NCI-H1092 (cell line): Measurements from ENCODE around the gene BNC2.
"Not testable (repeated sequence)": the region's sequence is repeated elsewhere in the genome, so short reads cannot be mapped to it uniquely, and the experiment has no call there.

ENCODE experiments used
- DNase-seq: peaks from one replicate; lab custom pipeline; 2025; lab: John Stamatoyannopoulos, UW

BNC2 gene

DNA sequence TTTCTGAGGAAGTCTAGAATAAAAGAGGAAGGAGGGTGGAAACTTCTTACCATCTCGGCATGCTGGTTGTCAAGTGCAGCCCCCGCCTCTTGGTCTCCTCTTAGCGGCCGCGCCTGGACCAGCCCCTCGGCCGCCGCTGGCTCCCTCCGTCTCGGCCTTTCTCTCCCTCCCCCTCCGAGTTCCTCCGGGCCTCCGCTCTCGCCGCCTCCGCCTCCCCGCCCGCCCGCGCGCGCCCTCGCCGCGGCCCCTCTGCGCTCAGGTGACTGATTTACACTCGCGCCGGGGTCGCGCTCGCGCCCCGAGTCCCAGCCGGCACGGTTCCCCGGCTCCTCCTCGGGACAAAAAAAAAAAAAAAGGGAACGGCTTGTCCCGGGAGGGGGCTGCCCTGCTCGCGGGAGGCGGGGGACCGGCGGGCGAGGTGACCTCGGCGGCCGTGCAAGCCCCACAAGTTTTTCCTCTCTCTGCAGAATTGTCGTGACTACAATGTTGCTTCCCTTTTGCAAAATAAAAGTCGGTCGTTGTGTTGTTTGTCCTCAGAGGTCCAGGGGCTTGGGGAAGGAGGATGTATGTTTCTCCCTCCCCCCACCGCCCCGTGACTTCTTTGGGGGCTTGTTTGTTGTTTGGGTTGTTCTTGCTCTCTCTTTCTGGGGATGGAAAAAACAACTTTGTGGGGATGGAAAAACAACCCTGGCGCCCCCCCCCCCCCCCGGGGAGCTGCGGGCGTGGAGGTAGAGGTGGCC is at the start of gene BNC2:
BNC2 (minus strand) TSS at position 75 of the 740 bp plus-strand sequence; CDS start at position 53, 22 bp downstream.
- no peak for DNase-seq

DNA sequence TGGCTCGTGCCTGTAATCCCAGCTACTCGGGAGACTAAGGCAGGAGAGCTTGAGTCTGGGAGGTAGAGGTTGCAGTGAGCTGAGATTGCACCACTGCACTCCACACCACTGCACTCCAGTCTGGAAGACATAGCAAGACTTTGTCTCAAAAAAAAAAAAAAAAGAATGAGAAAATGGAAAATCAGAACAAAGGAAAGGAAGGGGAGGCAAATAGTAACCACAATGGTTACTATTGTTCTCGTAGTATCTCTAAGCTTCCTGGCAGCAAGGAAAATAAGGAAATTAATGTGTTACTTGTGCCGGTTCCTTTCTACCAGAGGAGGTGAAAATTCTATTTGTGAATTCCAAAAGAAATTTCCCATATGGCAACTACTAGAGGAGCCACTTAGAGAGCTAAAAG is 48.5 kb upstream of the BNC2 start:
- DNase-seq: no peak

GRCh38 chr9:16915126-16915831 is 44.8 kb upstream of the BNC2 start:
- no peak for DNase-seq

DNA sequence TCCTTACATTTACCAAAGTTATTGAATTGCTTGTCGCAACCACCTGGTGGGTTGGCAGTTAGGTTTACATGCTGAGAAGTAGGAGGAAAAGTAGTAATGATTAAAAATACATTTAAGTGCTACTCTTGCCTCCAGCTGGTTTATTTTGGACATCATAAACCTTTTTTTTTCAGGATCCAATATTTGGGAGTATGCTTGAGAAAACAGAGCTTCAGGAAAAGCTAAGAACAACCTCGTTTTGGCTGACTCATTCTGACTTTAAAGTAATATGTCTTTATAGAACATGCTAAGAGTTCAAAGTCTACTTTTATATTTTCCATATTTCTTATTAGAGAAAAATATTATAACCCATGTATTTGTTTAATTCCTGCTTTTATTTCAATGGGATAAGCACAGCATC is 41.7 kb upstream of the BNC2 start:
- DNase-seq: no peak

DNA sequence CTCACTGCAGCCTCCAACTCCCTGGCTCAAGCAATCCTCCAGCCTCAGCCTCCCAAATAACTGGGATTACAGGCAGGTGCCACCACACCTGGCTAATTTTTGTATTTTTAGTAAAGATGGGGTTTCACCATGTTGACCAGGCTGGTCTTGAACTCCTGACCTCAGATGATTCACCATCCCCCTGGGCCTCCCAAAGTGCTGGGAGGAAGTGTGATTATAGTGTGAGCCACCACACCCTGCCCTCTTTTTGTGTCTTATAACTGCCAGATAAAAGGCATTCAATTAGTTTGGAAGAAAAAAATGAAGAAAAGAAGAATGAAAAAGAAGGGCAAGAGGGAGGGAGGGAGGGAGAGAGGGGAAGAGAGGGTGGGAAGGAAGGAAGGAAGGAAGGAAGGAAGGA is 37.7 kb upstream of the BNC2 start:
- DNase-seq: not testable (repeated sequence)

DNA sequence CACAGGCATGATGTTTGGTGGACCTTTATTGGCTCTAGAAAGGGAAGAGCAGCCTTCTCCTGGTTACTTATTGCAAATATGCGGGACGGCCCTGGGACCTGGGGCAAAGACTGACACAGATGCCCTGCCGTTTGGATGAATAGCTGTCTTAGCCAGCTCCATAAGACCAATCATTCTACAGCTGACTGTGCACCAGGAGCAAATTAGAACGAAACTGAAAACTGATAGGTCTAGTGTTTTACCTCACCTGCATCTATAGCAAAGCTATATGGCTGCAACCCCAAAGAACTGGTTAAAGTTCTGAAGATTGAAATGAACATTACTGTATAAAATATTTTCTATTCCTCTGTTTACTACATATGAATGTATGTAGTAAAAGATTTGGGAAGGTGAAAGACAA is 34.2 kb upstream of the BNC2 start:
- DNase-seq: no peak

DNA sequence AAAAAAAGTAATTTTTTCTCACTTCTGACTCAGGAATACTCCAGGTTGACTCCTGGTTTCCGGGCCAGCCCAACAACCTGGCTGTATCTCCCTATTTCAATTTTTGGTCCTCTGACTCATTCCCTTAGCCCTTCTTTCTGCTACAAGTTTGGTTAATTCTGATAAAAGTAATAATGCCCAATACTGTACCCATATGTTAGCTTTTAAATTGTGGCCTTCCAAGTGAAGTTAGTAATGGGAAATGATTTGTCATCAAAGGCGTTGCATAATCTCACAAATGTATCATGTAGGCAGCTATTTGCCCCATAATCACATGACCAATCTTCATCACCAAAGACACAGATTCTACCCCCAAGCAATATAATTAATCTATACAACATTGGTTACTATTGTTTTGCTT is 31.1 kb upstream of the BNC2 start:
- no peak for DNase-seq

DNA sequence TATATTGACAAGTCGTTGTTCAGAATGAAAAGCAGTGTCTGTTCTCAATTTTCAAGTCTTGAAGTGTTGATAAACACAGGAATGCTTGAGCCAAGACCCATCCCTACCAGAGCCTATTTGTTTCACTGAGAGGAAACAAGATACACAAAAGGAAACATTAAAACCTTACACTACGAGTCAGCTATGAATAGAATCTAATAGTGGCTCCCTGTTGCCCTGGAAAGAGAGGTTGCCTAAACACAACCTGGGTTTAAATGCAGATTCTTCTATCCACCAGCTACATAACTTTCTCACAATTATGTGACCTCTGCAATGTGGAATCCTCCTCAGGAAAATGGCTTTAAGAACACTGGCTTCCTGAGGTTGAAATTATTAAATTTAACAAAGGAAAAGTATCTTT is 29.1 kb upstream of the BNC2 start:
- DNase-seq: no peak

DNA sequence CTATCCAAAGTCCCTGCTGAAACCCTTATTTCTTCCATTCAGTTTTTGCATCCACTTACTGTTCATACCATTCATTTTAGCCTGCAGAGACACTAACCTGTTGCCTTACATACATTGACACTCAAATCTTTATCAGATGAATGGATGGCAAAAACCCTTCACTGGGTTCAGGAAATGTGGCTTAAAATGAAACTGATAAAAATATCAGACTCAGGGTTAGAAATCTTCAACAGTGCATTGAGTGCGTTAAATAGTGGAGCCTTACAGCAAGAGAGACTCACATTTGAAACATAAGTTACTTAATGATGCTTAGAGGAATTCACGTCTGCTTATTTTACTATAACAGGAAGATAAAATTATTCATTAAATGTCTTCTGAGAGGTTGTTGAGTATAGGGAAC is 28.0 kb upstream of the BNC2 start:
- DNase-seq: no peak

- DNase-seq: no peak
Observed at GRCh38 chr9:16888594-16888993, 18.1 kb upstream of the BNC2 start.

DNA sequence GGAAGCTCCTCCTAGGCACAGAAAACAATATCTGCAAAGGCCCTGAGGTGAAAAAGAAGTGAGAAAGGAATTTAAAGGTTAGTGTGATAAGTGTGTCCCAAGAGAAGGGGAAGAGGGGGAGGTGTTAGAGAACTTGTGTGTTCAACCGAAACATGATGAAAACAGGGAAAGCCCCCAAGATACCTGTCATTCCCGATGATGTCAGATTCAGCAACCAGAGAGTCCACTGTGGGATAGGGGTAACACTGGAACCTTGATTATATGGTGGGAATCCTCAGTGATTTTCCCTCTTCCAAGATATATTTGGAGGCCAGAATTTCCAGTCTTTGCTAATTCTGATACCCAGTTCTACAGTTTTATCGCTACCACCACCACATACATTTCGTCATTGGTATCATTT is 15.5 kb upstream of the BNC2 start:
- DNase-seq: no peak

GRCh38 chr9:16884952-16885513 is 14.6 kb upstream of the BNC2 start:
- no peak for DNase-seq

- no peak for DNase-seq
Observed at GRCh38 chr9:16884373-16884772, 13.9 kb upstream of the BNC2 start.

GRCh38 chr9:16883586-16883985 is 13.1 kb upstream of the BNC2 start:
- DNase-seq: no peak

- not testable (repeated sequence) for DNase-seq
Observed at GRCh38 chr9:16882440-16882839, 12.0 kb upstream of the BNC2 start.

DNA sequence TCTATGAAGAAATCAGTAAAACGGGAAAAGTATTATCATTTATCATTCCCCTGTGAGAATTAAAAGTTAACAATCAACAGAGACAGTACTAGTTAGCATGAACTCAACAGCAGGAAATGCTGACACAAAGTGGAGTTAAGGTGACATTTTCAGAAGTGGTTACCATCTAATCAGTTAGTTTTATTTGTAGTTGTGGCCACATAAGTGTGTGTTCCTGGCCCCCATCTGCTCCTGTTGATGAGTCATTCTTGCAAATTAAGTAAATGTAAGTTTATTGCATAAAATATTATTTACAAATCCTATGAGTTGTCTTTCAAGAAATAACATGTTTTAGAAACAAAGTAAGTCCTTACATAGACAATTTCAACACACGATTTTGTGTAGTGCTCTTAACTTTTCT is 8.9 kb upstream of the BNC2 start:
- DNase-seq: no peak

GRCh38 chr9:16877256-16877655 is 6.8 kb upstream of the BNC2 start:
- no peak for DNase-seq

GRCh38 chr9:16873126-16873802 is 2.8 kb upstream of the BNC2 start:
- no peak for DNase-seq

DNA sequence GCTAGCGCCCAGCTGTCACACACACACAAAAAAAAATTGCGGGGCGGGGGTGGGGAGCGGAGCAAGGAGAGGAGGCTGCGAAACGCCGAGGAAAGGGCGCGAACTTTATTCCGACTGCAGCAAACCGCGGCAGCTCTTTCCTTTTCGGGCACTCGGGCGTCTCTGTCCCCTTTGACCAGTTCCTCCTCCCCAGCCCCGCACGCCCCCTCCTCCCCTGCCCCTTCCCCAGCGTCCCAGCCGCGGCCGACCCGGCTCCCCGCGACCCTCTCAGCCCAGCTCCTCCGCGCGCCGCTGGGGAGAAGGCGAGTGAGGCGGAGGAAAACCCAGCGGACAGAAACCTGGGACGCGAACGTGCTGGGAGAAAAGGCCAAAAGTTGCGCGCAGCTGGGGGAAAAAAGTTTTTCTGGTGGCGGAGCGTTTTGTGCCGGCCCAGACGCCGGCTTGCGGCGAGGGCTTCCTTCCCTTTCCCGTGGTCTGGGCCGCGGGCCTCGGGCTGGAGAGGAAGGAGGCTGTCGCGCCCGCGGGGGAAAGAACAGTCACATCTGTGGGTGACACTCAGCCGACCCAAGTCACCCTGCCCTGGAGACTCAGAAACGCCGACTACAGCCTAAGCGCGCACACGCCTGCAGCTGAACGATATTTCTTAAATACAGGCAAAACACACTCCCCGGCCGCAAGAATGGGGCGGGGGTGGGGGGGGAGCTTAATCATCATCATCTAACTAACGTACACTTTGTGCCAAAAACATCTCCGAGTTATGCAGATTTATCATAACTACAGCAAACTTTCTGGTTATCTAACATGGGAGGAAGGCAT is 1.1 kb upstream of the BNC2 start:
- no peak for DNase-seq

GRCh38 chr9:16869882-16870595 is 431 bp downstream of the BNC2 start:
- no peak for DNase-seq
